CD4-positive, alpha-beta memory T cell (primary cell): Measurements from ENCODE around the gene SLC35E1. TPM values are rescaled to one million over a fixed set of nuclear protein-coding genes. Genes with fewer than 3 reads are reported as not detected.

Experiments
- CTCF ChIA-PET: fragments of 350-600 bp; sonication (Branson Sonifier 250); formaldehyde crosslinking; loops from one replicate; lab custom pipeline; 2021; ENCODE audit warnings: inconsistent platforms; ENCODE audit not compliant: partially characterized antibody; lab: Charles Lee
- POLR2A ChIA-PET: fragments of 350-600 bp; sonication (Branson Sonifier 250); formaldehyde crosslinking; loops from one replicate; lab custom pipeline; 2021; ENCODE audit not compliant: partially characterized antibody; lab: Charles Lee
- DNase-seq, 5 donors: peaks; one replicate each; pipeline versions ENCODE4 v3.0.0 to v3.0.0-alpha.2; 2020 to 2022; ENCODE audit warnings: mixed read lengths in 1 of 5
- H3K27ac ChIP-seq: one replicate; pipeline ENCODE4 v1.7.0; 2013; ENCODE audit warnings: low read depth, low read length
- H3K27me3 ChIP-seq: 2 replicates; pipeline ENCODE4 v1.7.0; 2013; ENCODE audit warnings: mild to moderate bottlenecking, low read length, moderate library complexity; ENCODE audit not compliant: insufficient read depth
- H3K36me3 ChIP-seq: 2 replicates; pipeline ENCODE4 v1.7.0; 2013; ENCODE audit warnings: mild to moderate bottlenecking, low read length, moderate library complexity; ENCODE audit not compliant: insufficient read depth
- H3K4me1 ChIP-seq: 2 replicates; pipeline ENCODE4 v1.7.0; 2013; ENCODE audit warnings: mild to moderate bottlenecking, low read length, moderate library complexity; ENCODE audit not compliant: insufficient read depth
- H3K4me3 ChIP-seq, 2 donors: one replicate each; pipeline ENCODE4 v1.7.0; 2013; ENCODE audit warnings: low read length in 2 of 2, mild to moderate bottlenecking in 1 of 2
- H3K9me3 ChIP-seq, 2 donors: one replicate each; pipeline ENCODE4 v1.7.0; 2013; ENCODE audit warnings: low read length in 2 of 2, control low read depth in 1 of 2; ENCODE audit not compliant: control insufficient read depth in 1 of 2
- H3K27ac Mint-ChIP-seq, 7 donors: one replicate each; pipeline ENCODE4 v1.8.0; 2020 to 2021; ENCODE audit warnings: mixed read lengths in 7 of 7, mild to moderate bottlenecking in 6 of 7, inconsistent platforms in 3 of 7, moderate library complexity in 3 of 7
- H3K27me3 Mint-ChIP-seq, 2 donors: one replicate each; pipeline ENCODE4 v1.8.0; 2020 to 2021; ENCODE audit warnings: mixed read lengths in 2 of 2
- H3K36me3 Mint-ChIP-seq, 2 donors: one replicate each; pipeline ENCODE4 v1.8.0; 2020 to 2021; ENCODE audit warnings: mixed read lengths in 2 of 2, inconsistent platforms in 1 of 2, mild to moderate bottlenecking in 1 of 2
- H3K4me1 Mint-ChIP-seq, 4 donors: one replicate each; pipeline ENCODE4 v1.8.0; 2020 to 2021; ENCODE audit warnings: mixed read lengths in 4 of 4, mild to moderate bottlenecking in 1 of 4
- H3K4me3 Mint-ChIP-seq, 8 donors: one replicate each; pipeline ENCODE4 v1.8.0; 2020 to 2021; ENCODE audit warnings: mixed read lengths in 8 of 8, mild to moderate bottlenecking in 7 of 8, moderate library complexity in 6 of 8, inconsistent platforms in 3 of 8
- H3K9me3 Mint-ChIP-seq, 8 donors: one replicate each; pipeline ENCODE4 v1.8.0; 2020 to 2021; ENCODE audit warnings: mixed read lengths in 8 of 8, mild to moderate bottlenecking in 5 of 8, inconsistent platforms in 3 of 8, moderate library complexity in 1 of 8
- intact Hi-C: fragments of 100-400 bp; cut with micrococcal nuclease; formaldehyde crosslinking; loops from one replicate; pipeline ENCODE4 v1.15.1; 2023
- polyA plus RNA-seq, 2 donors: library from polyadenylated mRNA; unstranded; fragments of 300-500 nt; fragmentation: Illumina TruSeq; gene quantifications; one replicate each; pipeline ENCODE4 v1.2.3, GENCODE V29; 2021
- total RNA-seq, 2 experiments: library from RNA; stranded (reverse); gene quantifications; one replicate each; pipeline ENCODE4 v1.2.3, GENCODE V29; 2021

The SLC35E1 gene
- total and polyA plus RNA-seq, 4 experiments from 2014 or later, result 15.3 to 38.8 (median 35.3) TPM

- intact Hi-C loops, result loop anchor here (1.0 kb wide), 4 partner anchors 12 to 44 kb away; partner anchors contain the start of genes CHERP, MED26 and SLC35E1
- Histone ChIP-seq H3K9me3 (no peaks in the 10 kb centered on the region), H3K4me1 (peaks cover 86% of the 10 kb centered on the region), H3K4me3 (peak overlapping the region; percentile 45 to 52), H3K27ac (peak overlapping the region; percentile 58), H3K27me3 (no peaks in the 10 kb centered on the region), H3K36me3 (peaks cover 10% of the 10 kb centered on the region)
- Mint-ChIP-seq H3K36me3 (peaks cover 2 to 8% of the 10 kb centered on the region in 2 donors), H3K27ac (peak overlapping the region; percentile 96 to 99 (median 97)), H3K9me3 (peaks cover 0 to 3% (median 0%) of the 10 kb centered on the region in 8 donors), H3K4me1 (peaks cover 53 to 93% (median 74%) of the 10 kb centered on the region in 4 donors), H3K4me3 (peak overlapping the region; percentile 70 to 90 (median 80)), H3K27me3 (no peaks in the 10 kb centered on the region)
- DNase-seq, result peak; percentile 89 to 99 (median 91)
- ChIA-PET CTCF (interaction anchor here (0.7 to 2.1 kb wide), 6 partner anchors 11 to 44 kb away, joined by 3 to 8 read pairs (median 3); partner anchors contain the start of genes CHERP and MED26), POLR2A (interaction anchor here (0.9 to 11.2 kb wide), 15 partner anchors 9 to 260 kb away, joined by 3 to 109 read pairs (median 4); partner anchors contain the start of genes C19orf44, CALR3, KLF2 and MED26)
Measured at GRCh38 chr19:16584248-16585093, 12.3 kb upstream of the SLC35E1 start.

DNA sequence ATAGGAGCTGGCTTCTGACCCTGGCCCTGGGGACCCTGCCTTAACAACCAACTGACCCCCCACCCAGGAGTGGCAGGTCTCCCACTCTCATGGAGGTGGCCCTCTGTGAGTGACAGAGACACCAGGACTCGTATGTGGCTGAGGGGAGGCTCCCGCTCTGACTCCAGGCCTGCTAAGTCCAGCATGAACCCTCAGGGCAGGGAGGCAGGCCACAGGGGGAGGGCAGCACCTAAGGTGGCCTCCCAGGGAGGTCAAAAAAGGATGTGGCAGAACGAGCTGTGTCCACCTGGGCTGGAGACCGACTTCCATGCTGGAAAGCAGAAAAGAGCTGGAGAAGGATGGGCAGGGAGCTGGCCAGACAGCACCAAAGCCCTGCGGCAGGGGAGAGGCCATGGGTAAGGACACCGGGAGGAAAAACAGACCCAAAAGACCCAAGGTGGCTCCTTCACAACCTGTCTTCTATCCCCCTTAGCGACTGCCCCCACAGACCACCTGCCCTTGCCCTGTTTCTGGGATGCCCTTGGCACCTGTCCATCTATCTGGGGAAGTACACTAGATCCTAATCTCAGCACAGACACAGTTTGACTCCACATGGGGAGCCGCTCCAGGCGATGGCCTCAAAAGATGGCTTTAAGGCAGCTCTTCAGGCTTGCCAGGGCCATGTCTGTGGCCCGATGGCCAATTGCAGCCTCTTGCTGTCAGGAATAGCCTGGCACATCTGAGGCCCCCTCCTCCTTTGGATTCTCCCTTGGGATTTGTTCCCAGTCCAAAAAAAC is 10.5 kb upstream of the SLC35E1 start:
- Histone ChIP-seq H3K9me3 (no peaks in the 10 kb centered on the region), H3K4me1 (peaks cover 68% of the 10 kb centered on the region), H3K27ac (peak overlapping the region; percentile 57), H3K36me3 (peaks cover 22% of the 10 kb centered on the region), H3K4me3 (no peak overlapping the region), H3K27me3 (no peaks in the 10 kb centered on the region)
- H3K36me3 Mint-ChIP-seq, result peaks cover 10 to 18% of the 10 kb centered on the region in 2 donors
- DNase-seq, result no peak
- ChIA-PET CTCF (no interaction called here), POLR2A (interaction anchor here (0.6 to 11.2 kb wide), 4 partner anchors 10 to 343 kb away, joined by 5 to 109 read pairs (median 6); partner anchors contain the start of genes MED26 and SLC35E1)
- intact Hi-C loops, result no loop called here
- peaks cover 43 to 83% (median 64%) of the 10 kb centered on the region in 4 donors for H3K4me1 Mint-ChIP-seq
- H3K27ac Mint-ChIP-seq, result peak overlapping the region; percentile 73 to 98 (median 97)
- peak overlapping the region in 3 of 8 donors; percentile 59 to 65 (median 61) for H3K4me3 Mint-ChIP-seq
- H3K27me3 Mint-ChIP-seq, result no peaks in the 10 kb centered on the region
- peaks cover 0 to 3% (median 0%) of the 10 kb centered on the region in 8 donors for H3K9me3 Mint-ChIP-seq

DNA sequence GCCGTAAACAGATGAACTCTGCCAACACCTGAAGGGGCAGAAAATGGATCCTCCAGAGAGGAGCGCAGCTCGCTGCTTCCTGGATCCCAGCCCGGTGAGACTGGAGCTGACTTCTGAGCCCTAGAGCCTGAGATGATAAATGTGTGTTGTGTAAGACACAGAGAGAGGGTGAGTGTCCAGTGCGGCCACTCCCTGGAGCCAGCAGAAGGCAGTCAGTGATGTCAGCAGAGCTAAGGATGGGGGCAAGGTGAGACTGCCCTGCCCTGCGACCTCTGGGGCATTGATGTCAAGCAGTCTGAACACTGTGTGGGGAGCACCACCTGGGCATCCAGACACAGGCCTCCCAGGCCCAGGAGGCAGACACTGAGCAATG is 9.7 kb upstream of the SLC35E1 start:
- H3K4me1 Mint-ChIP-seq, result peaks cover 39 to 79% (median 59%) of the 10 kb centered on the region in 4 donors
- CTCF ChIA-PET, result no interaction called here
- H3K36me3 Mint-ChIP-seq, result peaks cover 10 to 21% of the 10 kb centered on the region in 2 donors

GRCh38 chr19:16581145-16581970 is 9.1 kb upstream of the SLC35E1 start:
- H3K27me3 Mint-ChIP-seq, result no peaks in the 10 kb centered on the region
- H3K9me3 Mint-ChIP-seq, result peaks cover 0 to 3% (median 0%) of the 10 kb centered on the region in 8 donors
- no peaks in the 10 kb centered on the region for H3K27me3 ChIP-seq
- no peaks in the 10 kb centered on the region for H3K9me3 ChIP-seq
- intact Hi-C loops, result no loop called here
- DNase-seq, result no peak
- H3K4me1 ChIP-seq, result peaks cover 55% of the 10 kb centered on the region
- no peak overlapping the region for H3K27ac ChIP-seq
- H3K4me3 ChIP-seq, result no peak overlapping the region
- peaks cover 37 to 73% (median 55%) of the 10 kb centered on the region in 4 donors for H3K4me1 Mint-ChIP-seq
- H3K36me3 ChIP-seq, result peaks cover 23% of the 10 kb centered on the region
- H3K36me3 Mint-ChIP-seq, result peaks cover 12 to 23% of the 10 kb centered on the region in 2 donors
- POLR2A ChIA-PET, result interaction anchor here (1.4 to 11.2 kb wide), 3 partner anchors 9 to 15 kb away, joined by 3 to 109 read pairs (median 7); partner anchors contain the start of gene SLC35E1
- CTCF ChIA-PET, result no interaction called here
- peak overlapping the region in 1 of 8 donors; percentile 65 for H3K4me3 Mint-ChIP-seq
- H3K27ac Mint-ChIP-seq, result peak overlapping the region in 6 of 7 donors; percentile 53 to 97 (median 71)

More for the DNA sequence above, 9.7 kb upstream of the SLC35E1 start:
- intact Hi-C loops, result no loop called here
- POLR2A ChIA-PET, result interaction anchor here (1.3 to 11.2 kb wide), 3 partner anchors 9 to 46 kb away, joined by 5 to 109 read pairs (median 7); partner anchors contain the start of genes MED26 and SLC35E1
- no peaks in the 10 kb centered on the region for H3K27me3 ChIP-seq
- DNase-seq, result no peak
- peaks cover 61% of the 10 kb centered on the region for H3K4me1 ChIP-seq
- H3K9me3 ChIP-seq, result no peaks in the 10 kb centered on the region
- Mint-ChIP-seq H3K27ac (peak overlapping the region in 6 of 7 donors; percentile 25 to 97 (median 74)), H3K27me3 (no peaks in the 10 kb centered on the region), H3K4me3 (peak overlapping the region in 3 of 8 donors; percentile 18 to 65 (median 22)), H3K9me3 (peaks cover 0 to 3% (median 0%) of the 10 kb centered on the region in 8 donors)
- H3K36me3 ChIP-seq, result peaks cover 22% of the 10 kb centered on the region
- H3K27ac ChIP-seq, result no peak overlapping the region
- H3K4me3 ChIP-seq, result no peak overlapping the region

- intact Hi-C loops, result no loop called here
- Histone ChIP-seq H3K36me3 (peaks cover 29% of the 10 kb centered on the region), H3K27ac (no peak overlapping the region), H3K4me3 (no peak overlapping the region), H3K27me3 (no peaks in the 10 kb centered on the region), H3K4me1 (peaks cover 48% of the 10 kb centered on the region), H3K9me3 (no peaks in the 10 kb centered on the region)
- ChIA-PET CTCF (interaction anchor here (0.5 to 1.2 kb wide), 2 partner anchors 52 to 77 kb away, joined by 3 read pairs; no protein-coding TSS in a partner anchor), POLR2A (interaction anchor here (0.8 kb wide), 1 partner anchor 13 kb away, joined by 3 read pairs; no protein-coding TSS in a partner anchor)
- peaks cover 19 to 34% of the 10 kb centered on the region in 2 donors for H3K36me3 Mint-ChIP-seq
- no peaks in the 10 kb centered on the region for H3K27me3 Mint-ChIP-seq
- peak overlapping the region in 1 of 8 donors; percentile 4 for H3K4me3 Mint-ChIP-seq
- peak overlapping the region; percentile 3 to 79 (median 61) for H3K27ac Mint-ChIP-seq
- H3K4me1 Mint-ChIP-seq, result peaks cover 22 to 66% (median 49%) of the 10 kb centered on the region in 4 donors
- peaks cover 0 to 3% (median 0%) of the 10 kb centered on the region in 8 donors for H3K9me3 Mint-ChIP-seq
- no peak for DNase-seq
Measured at GRCh38 chr19:16579381-16579780, 7.2 kb upstream of the SLC35E1 start.

DNA sequence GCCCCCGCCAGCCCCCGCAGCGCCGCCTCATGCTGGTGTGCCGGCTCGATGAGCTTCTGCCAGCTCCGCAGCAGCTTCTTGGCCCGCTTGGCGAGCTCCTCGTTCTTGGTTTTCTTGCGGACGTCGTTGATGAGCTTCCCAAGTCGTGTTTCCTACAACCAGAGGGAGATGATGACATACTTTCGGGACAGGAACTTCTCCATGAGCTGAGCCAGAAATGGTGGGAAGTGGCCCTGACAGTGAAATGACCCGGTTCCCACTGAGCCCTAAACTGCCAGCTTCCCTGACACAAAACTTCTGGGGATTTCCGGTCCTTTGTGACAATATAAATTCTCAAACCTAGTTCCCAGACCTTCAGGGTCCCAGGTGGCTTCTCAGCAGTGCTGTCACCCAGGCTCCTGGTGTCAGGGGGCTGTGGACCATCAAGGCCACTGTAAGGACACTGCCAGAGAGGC is 5.3 kb upstream of the SLC35E1 start:
- H3K9me3 ChIP-seq, result no peaks in the 10 kb centered on the region
- H3K4me3 ChIP-seq, result no peak overlapping the region
- Mint-ChIP-seq H3K27ac (peak overlapping the region in 2 of 7 donors; percentile 46 to 47), H3K4me3 (no peak overlapping the region), H3K27me3 (no peaks in the 10 kb centered on the region), H3K36me3 (peaks cover 22 to 49% of the 10 kb centered on the region in 2 donors), H3K9me3 (peaks cover 0 to 3% (median 0%) of the 10 kb centered on the region in 8 donors), H3K4me1 (peaks cover 32 to 66% (median 50%) of the 10 kb centered on the region in 4 donors)
- H3K36me3 ChIP-seq, result peaks cover 30% of the 10 kb centered on the region
- CTCF ChIA-PET, result interaction anchor here (0.6 to 1.1 kb wide), 2 partner anchors 10 to 37 kb away, joined by 3 read pairs; no protein-coding TSS in a partner anchor
- no peaks in the 10 kb centered on the region for H3K27me3 ChIP-seq
- intact Hi-C loops, result no loop called here
- peaks cover 48% of the 10 kb centered on the region for H3K4me1 ChIP-seq
- no peak overlapping the region for H3K27ac ChIP-seq
- DNase-seq, result no peak
- POLR2A ChIA-PET, result interaction anchor here (1.4 to 3.0 kb wide), 2 partner anchors 10 to 50 kb away, joined by 5 to 11 read pairs; partner anchors contain the start of gene MED26
